RWPE1 (cell line): ENCODE measurements around the gene POLA2.
A peak's percentile ranks its signal among the peaks of the same experiment; 100 is the strongest.

Experiments
- CTCF ChIA-PET: fragments of 350-600 bp; sonication (Branson Sonifier 250); formaldehyde crosslinking; extraction: SDS; loops from one replicate; lab custom pipeline; 2021; lab: Yijun Ruan, JAX
- POLR2A ChIA-PET: fragments of 400-600 bp; formaldehyde crosslinking; extraction: SDS; loops from one replicate; lab custom pipeline; 2020; ENCODE audit warnings: antibody characterized with exemption; ENCODE audit not compliant: low non-redundant PET; lab: Yijun Ruan, JAX
- DNase-seq: peaks from one replicate; pipeline ENCODE4 v3.0.0; 2012; ENCODE audit warnings: low spot score
- H3K27ac ChIP-seq: fragments of 450-650 bp; 2 replicates; pipeline ENCODE4 v1.5.1; 2017
- CTCF ChIP-seq: fragments of 450-650 bp; conservative IDR thresholded peaks from 2 replicates; pipeline ENCODE4 v1.5.1; 2017; ENCODE audit warnings: low read depth, mild to moderate bottlenecking

POLA2 gene

GRCh38 chr11:65320386-65321075 lies 58.8 kb downstream of the POLA2 start:
- ChIA-PET CTCF (interaction anchor here (1.0 kb wide), 1 partner anchor 10 kb away, joined by 4 read pairs; no protein-coding TSS in a partner anchor), POLR2A (no interaction called here)
- H3K27ac ChIP-seq = peak overlapping the region; percentile 97
- TF ChIP-seq CTCF = no peak
- no peak for DNase-seq

- DNase-seq = no peak
- ChIA-PET POLR2A (no interaction called here), CTCF (interaction anchor here (1.0 kb wide), 1 partner anchor 9 kb away, joined by 4 read pairs; no protein-coding TSS in a partner anchor)
- no peak for TF ChIP-seq CTCF
- H3K27ac ChIP-seq = peak overlapping the region; percentile 97
Measured at GRCh38 chr11:65321076-65321475, 59.3 kb downstream of the POLA2 start.

GRCh38 chr11:65321828-65322485 lies 60.2 kb downstream of the POLA2 start:
- DNase-seq = no peak
- POLR2A ChIA-PET = no interaction called here
- CTCF ChIA-PET = interaction anchor here (0.6 kb wide), 1 partner anchor 8 kb away, joined by 4 read pairs; no protein-coding TSS in a partner anchor
- peak overlapping the region; percentile 97 for H3K27ac ChIP-seq
- TF ChIP-seq CTCF = no peak

GRCh38 chr11:65323813-65324212 lies 62.1 kb downstream of the POLA2 start:
- ChIA-PET CTCF (interaction anchor here (0.7 to 10.4 kb wide), 2 partner anchors 8 to 33 kb away, joined by 5 to 83 read pairs; partner anchors contain the start of gene CDC42EP2), POLR2A (no interaction called here)
- peak overlapping the region; percentile 97 for H3K27ac ChIP-seq
- DNase-seq = no peak
- TF ChIP-seq CTCF = no peak

GRCh38 chr11:65325435-65325834 lies 63.7 kb downstream of the POLA2 start:
- POLR2A ChIA-PET = no interaction called here
- CTCF ChIA-PET = interaction anchor here (0.6 to 10.4 kb wide), 2 partner anchors 8 to 10 kb away, joined by 4 to 83 read pairs; partner anchors contain the start of gene CDC42EP2

More at GRCh38 chr11:65325435-65325834, 63.7 kb downstream of the POLA2 start:
- no peak for DNase-seq
- no peak for TF ChIP-seq CTCF
- H3K27ac ChIP-seq = no peak overlapping the region
